ENCODE measurements around the gene CYP2J2. TPM values are rescaled to one million over a fixed set of nuclear protein-coding genes. Genes with fewer than 3 reads are reported as not detected.
A peak's percentile ranks its signal among the peaks of the same experiment; 100 is the strongest.

The CYP2J2 gene
- polyA plus RNA-seq, 3 donors from 2014 or later, result 0.67 TPM; not detected in 2

DNA sequence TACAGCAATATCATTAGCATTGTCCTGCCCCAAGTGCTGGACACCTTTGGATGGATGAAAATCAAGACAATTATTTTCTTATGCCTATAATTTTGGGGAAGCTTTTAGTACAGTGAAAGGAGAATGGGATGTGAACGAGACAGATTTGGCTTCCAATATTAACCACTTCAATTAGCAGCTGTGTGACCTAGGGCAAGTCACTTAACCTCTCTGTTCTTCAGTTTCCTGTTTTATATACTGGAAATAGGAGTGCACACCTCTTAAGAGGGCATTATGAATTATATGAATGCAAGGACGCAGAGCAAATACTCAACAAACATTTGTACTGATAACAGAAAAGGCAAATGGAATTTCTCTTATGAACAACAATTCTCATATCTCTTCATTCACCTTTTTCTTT lies 18.5 kb downstream of the CYP2J2 start:
- Mint-ChIP-seq H3K9me3 (no peaks in the 10 kb centered on the region), H3K4me1 (no peaks in the 10 kb centered on the region), H3K4me3 (no peak overlapping the region), H3K27me3 (ENCODE audit: low read depth in 3 of 3) (peaks cover 1 to 4% (median 2%) of the 10 kb centered on the region in 3 donors), H3K36me3 (no peaks in the 10 kb centered on the region), H3K27ac (no peak overlapping the region)
- no peak for DNase-seq

DNA sequence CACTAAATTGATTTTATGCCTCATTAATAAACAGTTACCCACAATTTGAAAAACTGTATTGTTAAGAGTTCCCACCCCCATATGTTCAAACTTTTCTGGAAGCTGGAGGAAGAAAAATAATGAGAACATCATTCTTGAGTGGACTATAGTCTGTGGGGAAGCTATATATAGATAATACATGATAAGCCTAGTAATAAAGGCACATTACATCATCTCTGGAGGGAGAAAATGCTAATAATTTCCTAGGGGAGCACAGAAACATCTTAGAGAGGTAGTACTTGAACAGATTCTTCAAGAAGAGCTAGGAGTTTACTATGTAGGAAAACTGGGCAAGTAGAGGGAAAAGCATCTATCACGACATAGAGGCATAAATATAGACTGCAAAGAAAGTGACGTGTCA lies 19.6 kb downstream of the CYP2J2 start:
- peaks cover 1 to 2% (median 2%) of the 10 kb centered on the region in 3 donors for H3K27me3 Mint-ChIP-seq (ENCODE audit: low read depth in 3 of 3)
- H3K4me3 Mint-ChIP-seq, result no peak overlapping the region
- no peaks in the 10 kb centered on the region for H3K36me3 Mint-ChIP-seq
- H3K4me1 Mint-ChIP-seq, result no peaks in the 10 kb centered on the region
- H3K27ac Mint-ChIP-seq, result no peak overlapping the region
- H3K9me3 Mint-ChIP-seq, result no peaks in the 10 kb centered on the region
- no peak for DNase-seq

DNA sequence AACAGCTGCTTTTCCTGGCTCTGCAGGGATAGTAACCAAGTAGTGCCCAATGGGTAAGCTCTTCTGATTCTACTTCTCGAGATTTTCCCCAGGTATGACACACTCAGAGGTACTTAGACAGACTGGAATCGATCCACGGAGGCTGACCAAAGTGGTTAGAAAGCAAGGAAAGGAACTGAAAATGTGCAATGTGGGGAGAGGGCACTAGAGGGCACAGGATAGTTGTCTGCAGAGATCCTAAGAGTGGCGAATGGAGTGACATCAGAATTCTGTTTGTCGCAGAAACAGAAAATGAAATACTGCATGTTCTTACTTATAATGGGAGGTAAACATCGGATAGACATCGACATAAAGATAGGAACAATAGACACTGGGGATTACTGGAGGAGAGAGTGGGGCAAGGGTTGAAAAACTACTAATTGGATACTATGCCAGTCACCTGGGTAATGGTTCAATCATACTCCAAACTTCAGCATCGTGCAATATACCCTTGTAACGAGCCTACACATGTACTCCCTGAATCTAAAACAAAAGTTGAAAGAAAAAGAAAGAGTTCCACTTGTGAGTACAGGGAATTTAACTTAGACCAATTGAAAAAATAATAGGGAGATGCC lies 23.3 kb downstream of the CYP2J2 start:
- peaks cover 2 to 3% (median 2%) of the 10 kb centered on the region in 3 donors for H3K27me3 Mint-ChIP-seq (ENCODE audit: low read depth in 3 of 3)
- no peak overlapping the region for H3K4me3 Mint-ChIP-seq
- H3K36me3 Mint-ChIP-seq, result no peaks in the 10 kb centered on the region
- DNase-seq, result no peak
- H3K9me3 Mint-ChIP-seq, result no peaks in the 10 kb centered on the region
- no peaks in the 10 kb centered on the region for H3K4me1 Mint-ChIP-seq
- no peak overlapping the region for H3K27ac Mint-ChIP-seq

DNA sequence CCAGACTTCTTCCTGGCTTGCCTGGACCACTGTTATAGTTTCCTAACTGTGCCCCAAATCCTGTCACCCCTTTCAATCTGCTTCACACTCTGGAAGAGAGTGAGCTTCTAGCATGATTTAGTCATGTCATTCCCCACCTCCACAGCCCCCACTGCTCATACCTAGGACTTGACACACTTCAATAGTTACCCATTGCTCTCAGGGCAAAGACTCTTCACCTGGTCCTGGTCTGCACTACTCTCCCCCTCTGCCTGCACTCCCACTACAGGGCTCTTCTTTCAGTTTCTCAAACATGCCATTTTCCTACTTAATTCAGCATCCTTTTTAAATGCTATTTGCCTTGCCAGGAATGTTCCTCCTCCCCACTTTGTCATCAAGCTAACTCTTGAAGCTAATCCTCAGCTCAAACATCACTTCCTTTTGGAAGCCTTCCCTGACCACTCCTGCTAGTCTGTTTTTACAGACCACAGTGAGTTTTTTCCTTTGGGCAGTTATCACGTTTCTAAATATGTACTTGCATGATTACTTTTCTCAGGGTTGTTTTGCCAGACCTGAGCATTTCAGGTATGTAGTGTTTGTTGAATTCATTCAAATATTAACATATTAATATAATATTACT lies 24.7 kb downstream of the CYP2J2 start:
- no peak overlapping the region for H3K27ac Mint-ChIP-seq
- no peak overlapping the region for H3K4me3 Mint-ChIP-seq
- no peaks in the 10 kb centered on the region for H3K4me1 Mint-ChIP-seq
- H3K36me3 Mint-ChIP-seq, result no peaks in the 10 kb centered on the region
- H3K9me3 Mint-ChIP-seq, result peaks cover 0 to 2% (median 0%) of the 10 kb centered on the region in 6 donors
- H3K27me3 Mint-ChIP-seq (ENCODE audit: low read depth in 3 of 3), result peaks cover 2 to 3% (median 2%) of the 10 kb centered on the region in 3 donors
- DNase-seq, result no peak

DNA sequence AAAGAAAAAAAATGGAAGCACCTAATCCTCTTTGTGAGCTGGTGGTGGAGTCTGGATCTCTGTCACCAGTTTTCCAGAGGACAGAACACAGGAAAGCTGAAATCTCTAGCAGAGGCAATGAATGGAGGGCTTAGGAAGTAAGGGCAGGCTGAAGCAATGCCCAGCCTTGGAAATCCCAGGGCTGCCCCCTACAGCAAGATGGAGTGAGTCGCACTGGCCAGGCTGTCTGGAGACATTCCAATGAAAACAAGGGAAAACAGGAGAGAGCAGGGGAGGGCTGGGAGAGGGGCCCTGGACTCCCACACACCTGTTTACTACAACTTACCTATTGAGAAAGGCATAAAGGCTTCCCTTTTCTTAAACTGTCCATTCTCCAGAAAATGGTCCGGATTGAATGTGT lies 25.9 kb downstream of the CYP2J2 start:
- Mint-ChIP-seq H3K9me3 (peaks cover 0 to 2% (median 0%) of the 10 kb centered on the region in 6 donors), H3K27ac (no peak overlapping the region), H3K27me3 (ENCODE audit: low read depth in 3 of 3) (peaks cover 2 to 5% (median 4%) of the 10 kb centered on the region in 3 donors), H3K4me3 (no peak overlapping the region), H3K4me1 (no peaks in the 10 kb centered on the region), H3K36me3 (no peaks in the 10 kb centered on the region)
- no peak for DNase-seq

DNA sequence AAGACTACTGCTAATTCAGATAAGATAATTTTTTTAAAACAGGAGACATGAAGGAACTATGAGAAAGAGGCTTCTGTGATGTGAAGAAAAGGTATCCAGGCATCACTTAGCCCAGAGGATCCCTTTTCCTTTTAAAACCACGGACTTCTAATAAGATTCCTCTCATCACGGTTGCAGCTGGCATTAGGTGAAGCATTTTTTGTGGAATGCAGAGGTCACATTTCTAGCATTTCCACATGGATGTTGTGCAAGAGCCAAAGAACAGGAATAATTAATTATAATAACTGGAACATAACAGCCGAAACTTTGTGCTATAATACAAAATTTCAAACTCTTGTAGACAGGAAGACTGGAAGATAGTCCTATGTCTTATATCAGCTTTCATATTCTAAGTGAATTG lies 27.6 kb downstream of the CYP2J2 start:
- H3K9me3 Mint-ChIP-seq, result peaks cover 0 to 2% (median 0%) of the 10 kb centered on the region in 6 donors
- no peak overlapping the region for H3K4me3 Mint-ChIP-seq
- no peaks in the 10 kb centered on the region for H3K36me3 Mint-ChIP-seq
- no peak overlapping the region for H3K27ac Mint-ChIP-seq
- no peaks in the 10 kb centered on the region for H3K4me1 Mint-ChIP-seq
- peaks cover 2 to 5% (median 3%) of the 10 kb centered on the region in 3 donors for H3K27me3 Mint-ChIP-seq (ENCODE audit: low read depth in 3 of 3)
- DNase-seq, result no peak

DNA sequence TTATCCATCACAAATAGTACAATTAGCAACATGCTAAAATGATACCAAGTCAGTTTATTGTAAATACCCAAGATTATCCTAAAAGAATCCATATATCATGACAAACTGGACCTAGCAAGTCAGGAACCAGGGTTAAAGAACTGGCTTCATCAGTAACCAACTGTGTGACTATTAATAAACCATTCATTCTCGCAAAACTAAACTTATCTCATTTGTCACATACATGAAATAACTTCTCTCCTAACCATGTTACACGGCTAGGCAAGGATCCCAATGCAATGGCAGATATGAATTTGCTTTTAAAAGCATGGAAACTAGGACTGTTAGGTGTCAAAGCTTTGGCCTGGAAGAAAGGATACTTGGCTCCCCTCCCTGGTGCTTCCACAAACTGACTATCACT lies 29.4 kb downstream of the CYP2J2 start:
- Mint-ChIP-seq H3K27ac (no peak overlapping the region), H3K9me3 (peaks cover 0 to 2% (median 0%) of the 10 kb centered on the region in 6 donors), H3K4me1 (no peaks in the 10 kb centered on the region), H3K27me3 (ENCODE audit: low read depth in 3 of 3) (peaks cover 2 to 5% (median 5%) of the 10 kb centered on the region in 3 donors), H3K36me3 (no peaks in the 10 kb centered on the region), H3K4me3 (no peak overlapping the region)
- DNase-seq, result no peak

DNA sequence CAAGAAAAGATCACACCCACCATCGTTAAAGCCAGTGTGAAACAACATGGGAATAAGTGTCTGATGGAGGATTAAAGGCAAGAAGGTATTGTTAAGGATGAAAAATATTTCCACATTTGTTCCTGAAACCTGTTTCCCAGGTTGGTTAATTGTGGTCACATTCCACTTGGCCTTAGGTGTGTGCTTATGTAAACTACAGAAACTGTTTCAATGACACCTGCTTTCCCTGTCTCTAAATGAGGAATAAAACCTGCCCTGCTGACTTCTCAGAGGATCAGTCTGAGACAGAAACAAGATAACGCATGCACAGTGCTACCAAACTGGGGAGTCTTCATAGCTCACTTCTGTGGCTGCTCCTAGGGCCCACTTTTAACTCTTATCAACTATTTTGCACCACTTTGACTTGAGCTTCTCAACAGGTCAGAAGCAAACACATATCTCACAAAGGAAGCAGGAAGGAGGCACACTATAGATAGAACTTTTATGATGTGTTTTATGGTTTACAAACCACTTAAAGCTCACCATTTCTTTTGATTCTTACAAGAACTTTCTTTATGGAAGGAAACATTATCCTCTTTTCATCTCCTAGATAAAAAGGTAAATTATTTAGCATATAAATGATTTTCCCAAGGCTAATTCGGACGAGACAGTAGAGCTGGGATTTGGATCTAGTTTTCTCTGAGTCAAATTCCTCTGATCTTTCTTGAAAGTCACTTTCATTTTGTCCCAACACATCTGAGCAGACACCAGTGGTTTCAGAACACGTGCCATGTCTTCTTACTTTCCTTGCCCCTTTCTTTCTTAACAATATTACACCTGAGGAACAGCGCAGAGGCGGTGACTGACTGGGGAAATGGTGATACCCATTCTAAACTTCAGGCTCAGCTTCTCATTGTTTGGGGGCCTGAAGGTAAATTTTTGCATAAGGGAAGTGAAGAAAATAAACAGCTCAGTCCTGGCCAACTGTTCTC lies 33.4 kb downstream of the CYP2J2 start:
- H3K4me3 Mint-ChIP-seq, result no peak overlapping the region
- no peak for DNase-seq
- no peak overlapping the region for H3K27ac Mint-ChIP-seq
- H3K9me3 Mint-ChIP-seq, result peaks cover 0 to 2% (median 0%) of the 10 kb centered on the region in 6 donors
- peaks cover 3 to 5% (median 4%) of the 10 kb centered on the region in 3 donors for H3K27me3 Mint-ChIP-seq (ENCODE audit: low read depth in 3 of 3)
- no peaks in the 10 kb centered on the region for H3K36me3 Mint-ChIP-seq
- H3K4me1 Mint-ChIP-seq, result no peaks in the 10 kb centered on the region

DNA sequence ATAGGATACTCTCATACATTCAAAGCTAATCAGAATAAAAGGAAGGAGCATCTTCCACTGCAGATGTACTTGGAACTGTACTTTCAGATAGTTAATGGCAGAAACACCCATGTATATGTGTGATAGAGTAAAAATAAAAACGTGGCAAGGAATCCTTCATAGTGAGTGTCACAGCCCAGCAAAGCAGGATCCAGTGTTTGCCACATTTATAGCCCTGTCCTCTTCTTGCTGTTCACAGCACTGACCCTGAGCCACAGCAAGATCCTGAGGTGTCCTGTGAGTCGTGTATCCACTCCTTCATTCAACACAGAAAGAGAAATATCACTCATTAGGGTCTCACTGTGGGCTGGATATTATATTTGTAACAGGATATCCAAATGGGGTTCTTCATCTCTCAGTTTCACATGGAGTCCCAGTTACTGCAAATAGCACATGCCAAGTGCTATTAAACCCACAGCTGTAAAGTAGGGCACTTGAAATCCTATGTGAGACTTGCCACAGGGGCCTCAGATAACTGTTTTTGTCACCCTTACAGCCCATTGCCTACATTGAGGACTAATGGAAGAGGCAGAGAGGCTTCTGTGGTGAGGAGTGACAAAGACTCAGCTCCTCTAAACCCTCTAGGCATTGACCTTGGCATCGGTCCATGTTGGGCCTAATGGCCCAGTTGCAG lies 41.3 kb downstream of the CYP2J2 start:
- H3K4me1 Mint-ChIP-seq, result no peaks in the 10 kb centered on the region
- no peaks in the 10 kb centered on the region for H3K36me3 Mint-ChIP-seq

DNA sequence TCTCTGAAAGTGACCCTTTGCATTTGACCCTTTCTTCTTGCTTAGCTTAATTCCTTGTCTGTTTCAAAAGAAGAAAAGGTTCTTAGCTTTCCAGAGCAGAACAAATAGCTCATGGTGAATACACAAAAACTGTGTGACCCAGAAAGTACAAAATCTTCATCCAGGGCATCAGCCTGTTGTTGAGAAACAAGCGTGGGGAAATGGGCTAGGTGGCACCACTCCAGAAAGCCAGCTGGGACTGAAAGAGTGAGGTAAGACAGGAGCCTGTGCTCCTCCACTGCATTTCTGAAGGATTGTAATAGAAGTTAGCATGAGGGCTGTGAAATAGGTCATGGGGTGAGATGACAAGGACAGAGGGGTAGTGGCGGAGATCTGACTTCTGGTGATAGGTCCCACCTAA lies 45.8 kb downstream of the CYP2J2 start:
- DNase-seq, result no peak
- Mint-ChIP-seq H3K27me3 (ENCODE audit: low read depth in 3 of 3) (peaks cover 2 to 8% (median 3%) of the 10 kb centered on the region in 3 donors), H3K27ac (no peak overlapping the region), H3K36me3 (peaks cover 6 to 7% (median 6%) of the 10 kb centered on the region in 3 donors), H3K9me3 (peaks cover 4 to 10% (median 6%) of the 10 kb centered on the region in 6 donors), H3K4me1 (no peaks in the 10 kb centered on the region), H3K4me3 (no peak overlapping the region)

More for the DNA sequence above, 41.3 kb downstream of the CYP2J2 start:
- Mint-ChIP-seq H3K4me3 (no peak overlapping the region), H3K27ac (no peak overlapping the region), H3K27me3 (ENCODE audit: low read depth in 3 of 3) (peaks cover 2 to 6% (median 3%) of the 10 kb centered on the region in 3 donors), H3K9me3 (peaks cover 0 to 2% (median 0%) of the 10 kb centered on the region in 6 donors)
- DNase-seq, result no peak

DNA sequence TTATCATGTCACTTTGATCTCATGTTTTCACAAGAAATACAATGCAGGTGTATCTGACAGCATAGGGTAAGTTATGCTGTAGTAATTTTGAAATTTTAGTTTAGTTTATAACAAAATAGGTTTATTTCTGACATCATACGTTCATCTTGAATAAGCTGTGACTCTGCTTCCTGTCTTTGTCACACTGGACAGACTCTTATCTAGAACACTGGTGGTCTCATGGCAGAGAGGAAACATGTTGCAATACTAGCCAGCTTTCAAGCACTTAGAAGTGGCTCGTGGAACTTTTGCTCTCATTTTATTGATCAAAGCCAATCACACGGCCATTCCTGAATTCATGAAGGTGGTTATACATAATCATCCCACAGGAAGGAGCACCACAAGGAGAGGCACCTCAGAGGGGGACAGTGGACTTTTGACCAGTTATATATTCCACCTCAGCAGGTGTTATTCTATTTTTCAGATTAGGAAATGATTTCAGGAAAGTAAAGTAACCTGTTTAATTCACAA lies 46.5 kb downstream of the CYP2J2 start:
- DNase-seq, result no peak
- no peak overlapping the region for H3K4me3 Mint-ChIP-seq
- H3K9me3 Mint-ChIP-seq, result peaks cover 4 to 10% (median 6%) of the 10 kb centered on the region in 6 donors
- no peak overlapping the region for H3K27ac Mint-ChIP-seq
- peaks cover 0 to 8% (median under 1%) of the 10 kb centered on the region in 3 donors for H3K27me3 Mint-ChIP-seq (ENCODE audit: low read depth in 3 of 3)
- no peaks in the 10 kb centered on the region for H3K4me1 Mint-ChIP-seq
- peaks cover 6 to 7% (median 6%) of the 10 kb centered on the region in 3 donors for H3K36me3 Mint-ChIP-seq

DNA sequence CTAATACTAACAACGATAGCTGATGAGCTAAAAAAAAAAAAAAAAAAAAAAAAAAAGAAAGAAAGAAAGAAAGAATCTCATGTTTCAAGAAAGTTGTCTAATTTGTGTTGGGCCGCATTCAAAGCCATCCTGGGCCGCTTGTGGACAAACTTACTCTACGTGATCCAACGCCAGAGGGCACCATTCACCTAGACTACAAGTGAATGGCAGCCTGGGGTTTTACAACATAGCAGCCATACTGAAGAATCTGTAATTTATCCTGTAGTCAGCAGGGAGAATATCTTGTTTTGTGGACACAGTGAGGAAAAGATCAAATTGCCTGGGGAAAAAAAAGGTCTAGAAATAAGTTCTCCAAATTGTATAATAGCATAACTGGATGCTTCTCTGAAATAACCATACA lies 47.0 kb downstream of the CYP2J2 start:
- Mint-ChIP-seq H3K4me3 (no peak overlapping the region), H3K4me1 (no peaks in the 10 kb centered on the region), H3K36me3 (peaks cover 6 to 7% (median 6%) of the 10 kb centered on the region in 3 donors), H3K27ac (no peak overlapping the region), H3K27me3 (ENCODE audit: low read depth in 3 of 3) (peaks cover 0 to 8% (median 0%) of the 10 kb centered on the region in 3 donors), H3K9me3 (peaks cover 4 to 10% (median 6%) of the 10 kb centered on the region in 6 donors)
- peak in 1 of 3 donors; percentile 2 for DNase-seq

DNA sequence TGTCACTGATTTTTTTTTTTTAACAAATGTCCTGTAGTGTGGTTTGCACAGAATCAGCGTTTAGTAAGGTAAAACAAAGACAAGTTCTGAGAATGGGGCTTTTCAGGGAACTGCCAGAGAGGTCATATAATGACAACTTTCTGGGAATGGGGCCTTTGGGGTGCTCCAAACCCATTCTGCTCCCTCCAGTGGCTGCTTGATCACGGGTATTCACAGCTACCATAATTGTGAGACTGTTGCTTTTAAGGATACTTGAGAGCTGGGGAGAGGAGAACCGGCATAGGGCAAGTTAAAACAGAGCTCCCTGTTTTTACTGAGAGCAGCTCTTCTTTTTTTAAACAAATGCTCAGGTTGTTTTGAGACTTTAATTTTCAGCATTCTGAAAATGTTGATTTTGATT lies 48.2 kb downstream of the CYP2J2 start:
- Mint-ChIP-seq H3K4me3 (no peak overlapping the region), H3K9me3 (peaks cover 4 to 10% (median 6%) of the 10 kb centered on the region in 6 donors), H3K36me3 (peaks cover 6 to 7% (median 6%) of the 10 kb centered on the region in 3 donors), H3K27ac (no peak overlapping the region), H3K4me1 (no peaks in the 10 kb centered on the region), H3K27me3 (ENCODE audit: low read depth in 3 of 3) (peaks cover 0 to 8% (median 0%) of the 10 kb centered on the region in 3 donors)
- no peak for DNase-seq
